ENCODE data around the gene HMGCS1. TPM values are rescaled to one million over a fixed set of nuclear protein-coding genes. Genes with fewer than 3 reads are reported as not detected.
A peak's percentile ranks its signal among the peaks of the same experiment; 100 is the strongest.

Gene HMGCS1
- 100 to 1,000 TPM; 158 to 162 TPM for total RNA-seq

DNA sequence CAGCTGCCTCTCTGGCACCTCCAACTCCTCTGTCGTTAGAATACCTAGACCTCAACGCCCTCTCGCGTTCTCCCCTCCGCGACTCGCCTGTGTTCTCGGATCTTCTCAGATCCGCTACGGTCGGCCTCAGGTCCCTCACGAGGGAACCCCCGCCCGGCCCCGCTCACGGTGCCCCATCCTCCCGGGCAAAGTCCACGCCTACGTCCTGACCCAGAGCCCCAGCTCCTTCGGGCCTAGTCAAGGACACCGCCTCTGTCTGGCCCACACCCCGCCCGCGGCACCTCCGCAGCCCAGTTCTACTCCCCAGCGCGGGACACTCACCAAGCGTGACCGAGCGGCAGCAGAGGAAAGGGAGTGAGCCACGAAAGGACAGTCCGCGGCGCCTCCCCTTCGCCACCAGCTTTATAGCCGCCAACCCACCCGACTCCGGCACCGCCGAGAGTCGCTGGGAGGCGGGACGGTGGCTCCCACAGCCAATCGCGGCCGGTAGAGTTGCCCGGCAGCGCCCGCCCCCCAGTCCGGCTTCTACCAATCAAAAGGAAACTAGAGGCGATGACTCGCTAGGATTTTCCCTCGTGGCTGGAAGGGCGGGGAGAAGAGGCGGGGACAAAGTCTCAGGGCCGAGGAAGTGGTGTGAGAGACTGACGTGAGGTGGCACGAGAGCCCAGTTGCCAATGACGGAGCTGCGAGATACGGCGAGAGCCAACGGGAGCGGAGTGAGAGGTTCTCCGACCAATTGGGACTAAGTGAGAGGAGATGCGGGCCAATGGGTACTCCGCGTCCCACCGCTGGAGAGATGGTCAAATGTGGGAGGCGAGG lies at the start of gene HMGCS1:
TSS of gene HMGCS1 (minus strand) at position 378 of the 819 bp plus-strand sequence. CDS start 14,447 bp downstream, outside the sequence.
- intact Hi-C loops (cut with micrococcal nuclease), result loop anchor here (1.0 to 5.0 kb wide), 12 partner anchors 76 to 406 kb away; partner anchors contain the start of genes C5orf34 and TMEM267
- peak; percentile 99 for DNase-seq
- ChIA-PET CTCF (interaction anchor here (0.9 to 5.1 kb wide), 9 partner anchors 10 to 364 kb away, joined by 3 to 29 read pairs (median 8); partner anchors contain the start of genes TMEM267 and ZNF131), POLR2A (interaction anchor here (0.6 to 3.9 kb wide), 20 partner anchors 8 to 321 kb away, joined by 3 to 31 read pairs (median 4); partner anchors contain the start of genes NIM1K, NNT, TMEM267 and ZNF131)
- Mint-ChIP-seq H3K4me1 (ENCODE audit: low read depth) (peaks cover 72% of the 10 kb centered on the region), H3K27ac (peak within 1 kb of the TSS; percentile 94), H3K4me3 (peak within 1 kb of the TSS; percentile 96), H3K27me3 (peaks cover 2% of the 10 kb centered on the region), H3K36me3 (peaks cover 50% of the 10 kb centered on the region), H3K9me3 (peaks cover 18% of the 10 kb centered on the region)

DNA sequence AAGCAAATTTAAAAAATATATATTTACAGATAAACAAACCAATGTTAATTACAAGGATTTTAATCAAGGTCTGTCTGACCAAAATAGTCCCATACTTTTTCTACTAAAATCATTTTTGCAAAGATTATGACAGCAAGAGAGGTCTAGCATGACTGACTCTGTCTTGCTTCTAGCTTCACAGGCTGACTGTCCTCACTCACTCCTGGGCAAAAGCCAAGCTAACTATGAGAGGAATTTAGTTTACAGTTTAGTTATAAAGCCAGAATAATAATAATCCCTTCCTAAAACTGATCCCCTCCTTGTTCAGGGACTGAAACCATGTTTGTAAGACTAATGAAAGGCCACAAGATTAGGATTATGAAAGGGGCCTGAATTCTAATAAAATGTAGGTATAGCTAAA lies 45.5 kb upstream of the HMGCS1 start:
- Mint-ChIP-seq H3K27me3 (no peaks in the 10 kb centered on the region), H3K9me3 (peaks cover 26% of the 10 kb centered on the region), H3K4me3 (no peak overlapping the region), H3K36me3 (no peaks in the 10 kb centered on the region), H3K4me1 (ENCODE audit: low read depth) (no peaks in the 10 kb centered on the region), H3K27ac (no peak overlapping the region)
- ChIA-PET CTCF (no interaction called here), POLR2A (no interaction called here)
- intact Hi-C loops (cut with micrococcal nuclease), result no loop called here
- DNase-seq, result no peak

DNA sequence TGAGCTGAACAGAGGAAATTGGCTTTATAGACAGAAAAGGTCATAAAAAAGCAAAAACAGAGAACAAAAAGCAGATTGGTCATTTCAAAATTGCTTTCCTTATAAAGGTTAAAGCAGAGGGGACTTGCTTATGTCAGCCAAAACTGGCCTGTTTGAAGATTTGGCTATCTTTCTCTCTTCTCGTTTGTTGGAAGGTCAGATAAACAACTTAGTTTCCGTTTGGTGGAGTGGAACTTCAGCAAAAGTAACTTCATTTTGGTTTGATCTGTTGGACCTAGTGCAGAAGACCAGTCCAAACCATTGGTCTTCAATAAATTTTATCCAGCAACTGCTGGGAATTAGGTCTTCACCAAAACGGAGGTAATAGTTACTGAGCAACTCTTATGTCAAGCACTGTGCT lies 45.1 kb upstream of the HMGCS1 start:
- H3K4me3 Mint-ChIP-seq, result no peak overlapping the region
- H3K27ac Mint-ChIP-seq, result no peak overlapping the region
- no peaks in the 10 kb centered on the region for H3K36me3 Mint-ChIP-seq
- DNase-seq, result no peak
- H3K9me3 Mint-ChIP-seq, result peaks cover 26% of the 10 kb centered on the region
- H3K4me1 Mint-ChIP-seq (ENCODE audit: low read depth), result no peaks in the 10 kb centered on the region
- intact Hi-C loops (cut with micrococcal nuclease), result no loop called here
- CTCF ChIA-PET, result no interaction called here
- POLR2A ChIA-PET, result no interaction called here
- H3K27me3 Mint-ChIP-seq, result no peaks in the 10 kb centered on the region

DNA sequence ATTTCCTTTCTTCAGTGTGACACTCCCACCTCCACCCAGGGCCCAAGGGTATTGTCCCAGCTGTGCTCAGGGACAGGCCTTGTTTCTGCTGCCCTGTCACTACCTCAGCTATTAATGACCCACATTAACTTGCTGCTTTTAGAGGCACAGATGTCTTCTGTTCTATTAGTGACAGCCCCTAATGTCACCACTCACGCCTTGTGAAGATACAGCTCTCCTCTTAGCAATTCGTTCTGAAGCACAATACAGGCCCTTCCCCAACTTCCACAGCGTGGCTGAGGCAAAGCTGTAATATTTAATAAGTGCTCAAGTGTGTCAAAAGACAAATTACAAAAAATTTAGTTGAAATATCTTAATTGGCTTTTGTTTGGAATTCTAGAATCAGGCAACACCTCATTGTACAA lies 44.7 kb upstream of the HMGCS1 start:
- no peaks in the 10 kb centered on the region for H3K36me3 Mint-ChIP-seq
- H3K27me3 Mint-ChIP-seq, result no peaks in the 10 kb centered on the region
- H3K9me3 Mint-ChIP-seq, result peaks cover 26% of the 10 kb centered on the region
- H3K27ac Mint-ChIP-seq, result no peak overlapping the region
- H3K4me3 Mint-ChIP-seq, result no peak overlapping the region
- intact Hi-C loops (cut with micrococcal nuclease), result no loop called here
- DNase-seq, result no peak
- POLR2A ChIA-PET, result no interaction called here
- CTCF ChIA-PET, result no interaction called here
- H3K4me1 Mint-ChIP-seq (ENCODE audit: low read depth), result no peaks in the 10 kb centered on the region

DNA sequence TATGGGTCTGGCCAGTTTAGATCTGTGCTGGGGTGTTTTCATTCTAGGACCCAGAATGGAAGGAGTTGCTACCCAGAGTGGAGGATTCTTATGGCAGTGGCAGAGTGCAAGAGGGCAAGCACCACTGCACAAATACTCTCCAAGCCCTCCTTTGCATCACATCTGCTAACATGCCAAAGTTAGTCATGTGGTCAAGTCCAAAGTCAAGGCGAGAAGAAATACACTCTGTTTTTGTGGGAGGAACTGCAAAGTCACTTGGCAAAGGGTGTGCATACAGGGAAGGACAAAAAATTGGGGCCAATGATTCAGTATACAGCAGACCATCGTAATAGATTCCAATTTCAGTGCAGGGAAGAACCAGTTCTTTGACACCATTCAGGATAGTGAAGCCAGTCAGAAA lies 43.9 kb upstream of the HMGCS1 start:
- POLR2A ChIA-PET, result no interaction called here
- Mint-ChIP-seq H3K36me3 (no peaks in the 10 kb centered on the region), H3K4me1 (ENCODE audit: low read depth) (no peaks in the 10 kb centered on the region), H3K27me3 (no peaks in the 10 kb centered on the region), H3K27ac (no peak overlapping the region), H3K4me3 (no peak overlapping the region), H3K9me3 (peaks cover 26% of the 10 kb centered on the region)
- CTCF ChIA-PET, result no interaction called here
- intact Hi-C loops (cut with micrococcal nuclease), result no loop called here
- DNase-seq, result no peak

DNA sequence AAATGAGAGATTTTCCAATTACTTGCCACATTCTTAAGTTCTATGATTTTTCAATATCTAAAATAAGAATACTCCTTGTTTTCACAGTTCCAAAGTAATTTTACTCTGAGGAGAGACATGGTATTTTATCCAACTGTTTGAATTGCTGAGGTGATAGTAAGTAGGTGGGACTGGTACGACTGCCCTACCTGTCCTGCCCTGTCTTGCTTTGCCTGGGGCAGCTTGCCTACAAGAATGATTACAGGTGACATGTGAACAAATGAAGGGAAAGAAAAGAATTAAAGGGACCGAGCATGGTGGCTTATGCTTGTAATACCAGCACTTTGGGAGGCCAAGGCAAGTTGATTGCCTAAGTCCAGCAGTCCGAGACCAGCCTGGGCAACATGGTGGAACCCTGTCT lies 41.6 kb upstream of the HMGCS1 start:
- H3K4me1 Mint-ChIP-seq (ENCODE audit: low read depth), result no peaks in the 10 kb centered on the region
- POLR2A ChIA-PET, result no interaction called here
- H3K27ac Mint-ChIP-seq, result no peak overlapping the region
- no peak overlapping the region for H3K4me3 Mint-ChIP-seq
- H3K36me3 Mint-ChIP-seq, result no peaks in the 10 kb centered on the region
- H3K27me3 Mint-ChIP-seq, result no peaks in the 10 kb centered on the region
- intact Hi-C loops (cut with micrococcal nuclease), result no loop called here
- CTCF ChIA-PET, result no interaction called here
- DNase-seq, result no peak
- H3K9me3 Mint-ChIP-seq, result peaks cover 10% of the 10 kb centered on the region

DNA sequence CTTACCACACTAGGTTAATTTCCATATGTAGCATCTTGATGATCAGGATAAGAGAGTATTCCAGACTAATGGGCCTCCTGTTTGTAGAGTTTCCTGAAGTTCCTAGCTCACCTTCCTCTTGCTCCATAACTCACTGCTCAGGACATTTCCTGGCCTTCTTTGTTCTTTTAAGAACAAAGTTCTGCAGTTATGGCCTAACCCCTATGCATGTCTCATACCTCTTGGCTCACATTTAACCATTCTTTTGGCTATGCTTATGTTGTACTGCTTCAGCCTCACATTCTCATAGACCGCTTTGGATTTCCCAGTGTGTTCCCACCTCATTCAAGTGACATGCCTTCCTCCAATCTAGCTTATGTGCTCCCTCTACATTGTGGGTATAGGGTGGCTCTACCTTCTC lies 40.5 kb upstream of the HMGCS1 start:
- Mint-ChIP-seq H3K9me3 (no peaks in the 10 kb centered on the region), H3K27me3 (no peaks in the 10 kb centered on the region), H3K27ac (no peak overlapping the region), H3K4me3 (no peak overlapping the region), H3K4me1 (ENCODE audit: low read depth) (no peaks in the 10 kb centered on the region), H3K36me3 (no peaks in the 10 kb centered on the region)
- ChIA-PET POLR2A (no interaction called here), CTCF (no interaction called here)
- intact Hi-C loops (cut with micrococcal nuclease), result no loop called here
- no peak for DNase-seq

DNA sequence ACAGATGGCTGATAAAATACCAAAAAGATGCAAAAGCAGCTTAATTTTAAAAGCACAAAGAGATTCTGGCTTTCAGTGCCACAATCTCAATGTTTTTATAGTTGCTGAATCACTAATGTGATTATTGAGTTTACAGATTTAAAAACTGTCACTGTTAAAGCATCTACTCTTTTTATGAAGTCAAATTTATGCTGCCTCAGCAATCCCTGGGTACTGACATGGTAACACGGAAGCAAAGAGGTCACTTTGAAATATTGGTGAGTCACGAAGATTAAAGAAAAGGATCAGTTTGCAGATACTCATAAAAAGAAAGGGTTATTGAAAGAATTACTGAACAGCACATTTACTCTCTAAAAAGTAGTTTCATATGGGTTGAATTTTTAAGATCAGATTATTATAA lies 39.7 kb upstream of the HMGCS1 start:
- no peaks in the 10 kb centered on the region for H3K4me1 Mint-ChIP-seq (ENCODE audit: low read depth)
- POLR2A ChIA-PET, result no interaction called here
- no peak overlapping the region for H3K4me3 Mint-ChIP-seq
- H3K9me3 Mint-ChIP-seq, result no peaks in the 10 kb centered on the region
- DNase-seq, result no peak
- CTCF ChIA-PET, result no interaction called here
- no peak overlapping the region for H3K27ac Mint-ChIP-seq
- intact Hi-C loops (cut with micrococcal nuclease), result no loop called here
- peaks cover 2% of the 10 kb centered on the region for H3K27me3 Mint-ChIP-seq
- no peaks in the 10 kb centered on the region for H3K36me3 Mint-ChIP-seq

DNA sequence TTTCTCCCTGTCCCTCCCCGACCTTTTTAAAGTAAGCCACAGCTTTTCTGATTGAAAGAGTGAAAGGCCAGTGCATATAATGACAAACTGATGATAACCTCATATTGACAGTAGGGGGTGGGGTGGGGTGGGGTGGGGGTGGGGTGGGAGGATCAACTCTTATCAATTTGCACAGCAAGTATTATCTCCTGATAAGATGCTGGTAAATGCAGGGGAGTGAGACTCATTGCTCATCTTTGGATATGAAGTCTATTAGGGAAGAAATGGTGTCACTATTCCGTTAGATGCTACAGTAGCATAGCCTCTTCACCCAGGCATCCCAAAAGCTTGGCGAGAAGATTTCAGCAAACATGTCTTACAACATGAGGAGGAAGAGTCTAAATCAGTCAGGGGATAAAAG lies 38.9 kb upstream of the HMGCS1 start:
- Mint-ChIP-seq H3K27ac (no peak overlapping the region), H3K4me3 (no peak overlapping the region), H3K4me1 (ENCODE audit: low read depth) (no peaks in the 10 kb centered on the region), H3K9me3 (no peaks in the 10 kb centered on the region), H3K27me3 (peaks cover 2% of the 10 kb centered on the region), H3K36me3 (no peaks in the 10 kb centered on the region)
- DNase-seq, result no peak
- CTCF ChIA-PET, result no interaction called here
- POLR2A ChIA-PET, result no interaction called here
- intact Hi-C loops (cut with micrococcal nuclease), result no loop called here

DNA sequence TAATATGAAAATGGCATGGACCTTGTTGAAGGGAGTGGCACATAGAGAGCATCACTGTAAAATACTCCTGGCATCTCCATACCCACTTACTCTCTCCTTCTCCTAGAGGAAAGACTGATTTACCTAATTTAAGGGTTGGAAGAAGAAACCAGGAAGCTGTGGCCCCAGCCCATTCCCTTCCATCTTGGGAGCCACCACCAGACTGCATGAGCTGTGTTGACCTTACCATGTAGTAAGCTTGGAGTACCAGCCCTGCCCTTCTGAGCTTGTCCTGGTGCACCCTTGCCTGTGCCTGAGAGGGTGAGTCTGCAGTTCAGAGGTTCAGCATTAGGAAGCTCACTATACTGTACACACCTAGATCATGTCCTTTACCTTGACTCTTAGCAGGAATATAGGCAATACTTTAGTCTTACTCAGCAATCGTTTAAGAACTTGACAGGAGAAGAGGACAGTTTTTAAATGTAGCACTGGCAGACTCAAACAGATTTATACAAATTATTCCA lies 35.7 kb upstream of the HMGCS1 start:
- H3K27me3 Mint-ChIP-seq, result peaks cover 7% of the 10 kb centered on the region
- H3K27ac Mint-ChIP-seq, result no peak overlapping the region
- H3K9me3 Mint-ChIP-seq, result peaks cover 5% of the 10 kb centered on the region
- no peaks in the 10 kb centered on the region for H3K36me3 Mint-ChIP-seq
- intact Hi-C loops (cut with micrococcal nuclease), result no loop called here
- H3K4me3 Mint-ChIP-seq, result no peak overlapping the region
- CTCF ChIA-PET, result no interaction called here
- DNase-seq, result no peak
- H3K4me1 Mint-ChIP-seq (ENCODE audit: low read depth), result no peaks in the 10 kb centered on the region
- POLR2A ChIA-PET, result no interaction called here

DNA sequence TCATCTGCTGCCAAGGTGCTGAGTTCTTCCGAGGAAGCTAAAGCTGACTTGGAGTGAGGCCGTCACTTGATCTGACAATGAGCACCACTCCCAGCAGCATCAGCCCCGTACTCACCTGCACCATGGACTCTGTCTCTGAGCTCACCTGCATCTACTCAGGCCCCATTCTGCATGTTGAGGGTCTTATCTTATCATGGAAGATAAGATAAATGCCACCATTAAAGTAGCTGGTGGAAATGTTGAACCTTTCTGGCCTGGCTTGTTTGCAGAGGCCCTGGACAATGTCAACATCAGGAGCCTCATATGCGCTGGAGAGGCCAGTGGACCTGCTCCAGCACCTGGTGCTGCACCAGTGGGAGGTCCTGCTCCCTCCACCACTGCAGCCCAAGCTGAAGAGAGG lies 35.0 kb upstream of the HMGCS1 start:
- ChIA-PET CTCF (no interaction called here), POLR2A (no interaction called here)
- H3K4me1 Mint-ChIP-seq (ENCODE audit: low read depth), result no peaks in the 10 kb centered on the region
- no peak overlapping the region for H3K27ac Mint-ChIP-seq
- no peak overlapping the region for H3K4me3 Mint-ChIP-seq
- DNase-seq, result no peak
- H3K36me3 Mint-ChIP-seq, result no peaks in the 10 kb centered on the region
- intact Hi-C loops (cut with micrococcal nuclease), result no loop called here
- peaks cover 11% of the 10 kb centered on the region for H3K27me3 Mint-ChIP-seq
- peaks cover 5% of the 10 kb centered on the region for H3K9me3 Mint-ChIP-seq

DNA sequence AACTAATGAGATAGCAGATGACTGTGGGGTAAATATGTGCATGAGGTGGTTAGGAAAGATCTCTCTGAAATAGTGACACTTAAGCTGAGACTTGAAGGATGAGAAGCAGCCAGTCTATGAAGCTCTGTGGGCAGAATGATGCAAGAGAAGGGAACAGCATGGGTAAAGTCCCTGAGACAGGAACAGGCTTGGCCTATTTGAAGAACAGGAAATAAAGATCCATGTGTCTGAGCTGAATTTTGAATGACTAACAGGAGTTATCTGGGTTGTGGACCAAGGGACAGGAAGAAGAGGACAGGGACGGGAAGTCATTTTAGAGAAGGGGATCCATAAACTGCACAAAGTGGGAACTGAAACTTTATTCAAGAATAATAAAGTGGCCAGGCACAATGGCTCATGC lies 25.6 kb upstream of the HMGCS1 start:
- Mint-ChIP-seq H3K27ac (peak overlapping the region; percentile 0), H3K9me3 (peaks cover 38% of the 10 kb centered on the region), H3K36me3 (peaks cover 22% of the 10 kb centered on the region), H3K27me3 (peaks cover 17% of the 10 kb centered on the region), H3K4me1 (ENCODE audit: low read depth) (peaks cover 15% of the 10 kb centered on the region), H3K4me3 (no peak overlapping the region)
- POLR2A ChIA-PET, result interaction anchor here (0.6 to 1.5 kb wide), 3 partner anchors 23 to 249 kb away, joined by 4 to 7 read pairs (median 6); partner anchors contain the start of gene HMGCS1
- CTCF ChIA-PET, result interaction anchor here (0.7 kb wide), 1 partner anchor 564 kb away, joined by 3 read pairs; no protein-coding TSS in a partner anchor
- intact Hi-C loops (cut with micrococcal nuclease), result no loop called here
- DNase-seq, result peak; percentile 16

DNA sequence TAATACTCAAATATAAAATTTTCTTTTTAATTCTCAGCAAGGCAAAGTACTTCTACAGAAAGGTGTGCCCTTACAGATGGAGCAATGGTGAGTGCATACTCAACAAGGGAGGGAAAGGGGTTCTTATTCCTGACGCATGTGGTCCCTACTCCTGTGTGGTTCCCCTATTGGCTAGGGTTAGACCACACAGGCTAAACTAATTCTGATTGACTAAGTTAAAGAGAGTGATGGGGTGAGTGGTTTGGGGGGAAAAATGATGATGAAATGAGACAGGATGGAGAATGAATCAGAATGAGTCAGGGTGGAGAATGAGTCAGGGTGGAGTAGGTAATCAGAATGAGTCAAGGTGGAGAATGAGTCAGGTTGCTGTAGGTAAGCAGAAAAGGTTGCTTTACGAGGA lies 22.9 kb upstream of the HMGCS1 start:
- H3K36me3 Mint-ChIP-seq, result peaks cover 22% of the 10 kb centered on the region
- peaks cover 55% of the 10 kb centered on the region for H3K9me3 Mint-ChIP-seq
- H3K4me1 Mint-ChIP-seq (ENCODE audit: low read depth), result peaks cover 15% of the 10 kb centered on the region
- peak; percentile 44 for DNase-seq
- no peak overlapping the region for H3K4me3 Mint-ChIP-seq
- peaks cover 29% of the 10 kb centered on the region for H3K27me3 Mint-ChIP-seq
- intact Hi-C loops (cut with micrococcal nuclease), result loop anchor here (1.0 kb wide), 2 partner anchors 21 to 32 kb away; no protein-coding TSS in a partner anchor
- ChIA-PET CTCF (interaction anchor here (1.4 kb wide), 1 partner anchor 30 kb away, joined by 4 read pairs; no protein-coding TSS in a partner anchor), POLR2A (no interaction called here)
- H3K27ac Mint-ChIP-seq, result peak overlapping the region; percentile 54

All from activated CD4-positive, alpha-beta memory T cell treated with anti-CD3 and anti-CD28 coated beads for 36 hours (primary cell).